ENCODE data around the gene IQCF5. TPM values are rescaled to one million over a fixed set of nuclear protein-coding genes. Genes with fewer than 3 reads are reported as not detected.
A peak's percentile ranks its signal among the peaks of the same experiment; 100 is the strongest.
"Not testable (repeated sequence)": the region's sequence is repeated elsewhere in the genome, so short reads cannot be mapped to it uniquely, and the experiment has no call there.

The IQCF5 gene
- polyA plus RNA-seq, 6 donors from 2014 or later: not detected

DNA sequence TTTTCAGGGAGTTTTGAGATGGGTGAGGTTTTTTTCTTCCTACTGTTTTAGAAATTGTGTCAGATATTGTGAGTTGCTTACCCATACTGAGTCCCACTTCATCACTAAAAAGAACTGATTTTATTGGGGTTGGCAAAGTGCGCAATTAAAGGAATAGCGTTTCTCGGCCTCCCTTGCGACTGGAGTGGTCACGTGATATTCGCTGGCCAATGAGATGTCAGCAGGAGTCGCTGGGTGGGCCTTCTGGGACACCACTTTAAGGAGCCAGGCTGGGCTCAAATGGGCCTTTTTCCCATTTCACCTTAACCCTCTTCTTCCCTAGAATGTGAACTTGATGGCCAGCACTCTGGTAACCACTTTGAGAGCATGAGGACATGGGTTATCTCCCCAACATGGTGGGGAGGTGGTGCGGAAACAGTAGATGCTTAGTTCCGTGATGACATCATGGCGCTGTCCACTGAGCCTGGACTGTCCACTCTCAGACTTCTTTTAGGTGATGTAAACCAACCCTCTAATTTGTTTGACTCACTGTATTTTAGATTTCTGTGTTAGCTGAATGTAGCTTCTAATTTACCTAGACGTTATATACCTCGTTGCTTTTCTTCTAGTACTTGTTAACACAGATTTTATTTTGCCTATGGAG is 13.2 kb upstream of the IQCF5 start:
- no peaks in the 10 kb centered on the region for H3K36me3 Mint-ChIP-seq
- H3K27ac Mint-ChIP-seq: no peak overlapping the region
- peaks cover 0 to 3% (median 0%) of the 10 kb centered on the region in 7 donors for H3K9me3 Mint-ChIP-seq
- no peaks in the 10 kb centered on the region for H3K4me1 Mint-ChIP-seq
- DNase-seq (no peak), ATAC-seq (ENCODE audit: low read depth in 2 of 2) (no peak)
- H3K4me3 Mint-ChIP-seq: no peak overlapping the region
- H3K27me3 Mint-ChIP-seq: peaks cover 20 to 44% (median 39%) of the 10 kb centered on the region in 3 donors

DNA sequence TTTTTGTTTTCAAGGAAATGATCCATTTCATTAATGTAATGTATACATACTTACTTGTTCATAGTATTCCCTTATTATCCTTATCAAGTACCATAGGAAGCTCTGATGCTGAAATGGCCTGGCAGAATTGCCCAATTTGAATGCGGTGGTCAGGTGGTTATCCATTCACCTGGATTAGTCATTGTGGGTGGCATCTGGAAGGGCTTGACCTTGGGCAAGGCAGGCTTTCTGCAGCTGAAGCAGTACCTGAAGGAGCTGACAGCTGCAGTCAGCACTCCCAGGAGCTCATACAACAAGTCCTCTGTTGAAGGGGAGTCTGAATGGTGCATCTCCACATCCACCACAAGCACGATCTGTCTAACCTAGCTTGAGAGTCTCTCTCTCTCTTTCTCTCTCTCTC is 12.2 kb upstream of the IQCF5 start:
- Mint-ChIP-seq H3K27me3 (peaks cover 14 to 40% (median 29%) of the 10 kb centered on the region in 3 donors), H3K9me3 (peaks cover 0 to 3% (median 0%) of the 10 kb centered on the region in 7 donors), H3K4me1 (no peaks in the 10 kb centered on the region), H3K27ac (no peak overlapping the region), H3K4me3 (no peak overlapping the region), H3K36me3 (no peaks in the 10 kb centered on the region)
- no peak for ATAC-seq (ENCODE audit: low read depth in 2 of 2)
- no peak for DNase-seq

- Mint-ChIP-seq H3K27ac (no peak overlapping the region), H3K4me1 (no peaks in the 10 kb centered on the region), H3K9me3 (peaks cover 0 to 3% (median 0%) of the 10 kb centered on the region in 7 donors), H3K36me3 (no peaks in the 10 kb centered on the region), H3K27me3 (peaks cover 9 to 40% (median 23%) of the 10 kb centered on the region in 3 donors), H3K4me3 (no peak overlapping the region)
- DNase-seq (no peak), ATAC-seq (ENCODE audit: low read depth in 2 of 2) (no peak)
Observed at GRCh38 chr3:51886447-51886846, 11.0 kb upstream of the IQCF5 start.

GRCh38 chr3:51879937-51880336 is 4.5 kb upstream of the IQCF5 start:
- no peaks in the 10 kb centered on the region for H3K36me3 Mint-ChIP-seq
- H3K9me3 Mint-ChIP-seq: peaks cover 0 to 9% (median 6%) of the 10 kb centered on the region in 7 donors
- H3K27me3 Mint-ChIP-seq: peaks cover 18 to 52% (median 49%) of the 10 kb centered on the region in 3 donors
- ATAC-seq (ENCODE audit: low read depth in 2 of 2) (no peak), DNase-seq (no peak)
- no peak overlapping the region for H3K27ac Mint-ChIP-seq
- no peak overlapping the region for H3K4me3 Mint-ChIP-seq
- H3K4me1 Mint-ChIP-seq: no peaks in the 10 kb centered on the region

GRCh38 chr3:51876186-51876585 is 785 bp upstream of the IQCF5 start:
- peaks cover 21 to 50% (median 46%) of the 10 kb centered on the region in 3 donors for H3K27me3 Mint-ChIP-seq
- ATAC-seq (ENCODE audit: low read depth in 2 of 2): no peak
- DNase-seq: no peak
- no peaks in the 10 kb centered on the region for H3K4me1 Mint-ChIP-seq
- no peaks in the 10 kb centered on the region for H3K36me3 Mint-ChIP-seq
- peaks cover 0 to 9% (median 6%) of the 10 kb centered on the region in 7 donors for H3K9me3 Mint-ChIP-seq
- H3K27ac Mint-ChIP-seq: no peak overlapping the region
- H3K4me3 Mint-ChIP-seq: no peak overlapping the region

GRCh38 chr3:51874889-51875288 is 512 bp downstream of the IQCF5 start:
- ATAC-seq (ENCODE audit: low read depth in 2 of 2): no peak
- peaks cover 24 to 49% (median 41%) of the 10 kb centered on the region in 3 donors for H3K27me3 Mint-ChIP-seq
- H3K36me3 Mint-ChIP-seq: no peaks in the 10 kb centered on the region
- H3K4me1 Mint-ChIP-seq: no peaks in the 10 kb centered on the region
- H3K27ac Mint-ChIP-seq: no peak overlapping the region
- peaks cover 0 to 2% (median 0%) of the 10 kb centered on the region in 7 donors for H3K9me3 Mint-ChIP-seq
- DNase-seq: no peak
- H3K4me3 Mint-ChIP-seq: no peak overlapping the region

- Mint-ChIP-seq H3K4me1 (no peaks in the 10 kb centered on the region), H3K27me3 (peaks cover 23 to 49% (median 41%) of the 10 kb centered on the region in 3 donors), H3K36me3 (no peaks in the 10 kb centered on the region), H3K4me3 (no peak overlapping the region), H3K27ac (peak overlapping the region in 1 of 6 donors; percentile 17), H3K9me3 (no peaks in the 10 kb centered on the region)
- ATAC-seq (ENCODE audit: low read depth in 2 of 2): no peak
- DNase-seq: no peak
Observed at GRCh38 chr3:51874411-51874810, 990 bp downstream of the IQCF5 start.

- H3K4me1 Mint-ChIP-seq: no peaks in the 10 kb centered on the region
- peaks cover 29 to 54% (median 42%) of the 10 kb centered on the region in 3 donors for H3K27me3 Mint-ChIP-seq
- ATAC-seq (ENCODE audit: low read depth in 2 of 2): no peak
- no peak for DNase-seq
- no peak overlapping the region for H3K4me3 Mint-ChIP-seq
- no peak overlapping the region for H3K27ac Mint-ChIP-seq
- no peaks in the 10 kb centered on the region for H3K9me3 Mint-ChIP-seq
- H3K36me3 Mint-ChIP-seq: no peaks in the 10 kb centered on the region
Observed at GRCh38 chr3:51873876-51874275, 1.5 kb downstream of the IQCF5 start.

DNA sequence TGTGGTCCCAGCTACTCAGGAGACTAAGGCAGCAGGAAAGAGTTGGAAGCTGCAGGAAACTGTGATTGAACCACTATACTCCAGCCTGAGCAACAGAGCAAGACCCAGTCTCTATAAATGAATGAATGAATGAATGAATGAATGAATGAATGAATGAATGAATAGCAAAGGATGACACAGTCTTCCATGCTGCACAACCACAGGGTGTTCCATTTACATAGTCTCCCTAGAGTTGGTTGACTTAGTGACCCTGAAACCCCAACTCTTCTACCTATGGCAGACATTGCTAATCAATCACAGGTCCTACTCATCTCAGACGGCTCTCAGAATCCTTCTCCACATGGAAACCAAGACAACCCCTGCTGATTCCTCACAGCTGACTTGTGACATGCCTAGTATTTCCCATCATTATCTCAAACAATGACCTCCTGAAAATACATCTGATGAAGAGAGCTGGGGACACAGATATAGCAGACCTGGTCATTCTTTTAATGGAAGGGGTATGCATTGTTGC is 2.1 kb downstream of the IQCF5 start:
- Mint-ChIP-seq H3K36me3 (no peaks in the 10 kb centered on the region), H3K27me3 (peaks cover 29 to 54% (median 42%) of the 10 kb centered on the region in 3 donors), H3K4me3 (no peak overlapping the region)

DNA sequence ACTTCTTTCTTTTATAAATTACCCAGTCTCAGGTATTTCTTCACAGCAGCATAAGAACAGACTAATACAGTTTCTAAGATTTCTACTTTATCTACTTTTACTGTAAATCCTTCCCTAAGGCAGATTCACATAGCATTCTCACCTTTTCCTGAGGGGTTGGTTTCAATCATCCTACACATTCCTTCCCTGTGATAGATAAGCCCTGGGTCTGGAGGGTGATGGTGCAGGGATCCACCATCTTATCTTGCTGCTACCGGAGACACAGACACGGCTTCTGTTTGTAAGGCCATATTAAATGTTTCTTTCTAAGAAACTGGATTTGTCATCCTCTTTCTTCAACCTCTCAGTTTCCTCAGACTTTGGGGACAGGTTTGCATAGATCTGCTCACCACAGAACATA is 6.1 kb downstream of the IQCF5 start:
- DNase-seq (no peak), ATAC-seq (ENCODE audit: low read depth in 2 of 2) (no peak)
- Mint-ChIP-seq H3K27me3 (peaks cover 24 to 40% (median 31%) of the 10 kb centered on the region in 3 donors), H3K36me3 (no peaks in the 10 kb centered on the region), H3K4me3 (no peak overlapping the region), H3K9me3 (peaks cover 0 to 2% (median 0%) of the 10 kb centered on the region in 7 donors), H3K4me1 (no peaks in the 10 kb centered on the region), H3K27ac (peak overlapping the region in 2 of 6 donors; percentile 4 to 8)

More for the DNA sequence above, 2.1 kb downstream of the IQCF5 start:
- Mint-ChIP-seq H3K4me1 (no peaks in the 10 kb centered on the region), H3K9me3 (no peaks in the 10 kb centered on the region), H3K27ac (no peak overlapping the region)
- DNase-seq (no peak), ATAC-seq (ENCODE audit: low read depth in 2 of 2) (no peak)

DNA sequence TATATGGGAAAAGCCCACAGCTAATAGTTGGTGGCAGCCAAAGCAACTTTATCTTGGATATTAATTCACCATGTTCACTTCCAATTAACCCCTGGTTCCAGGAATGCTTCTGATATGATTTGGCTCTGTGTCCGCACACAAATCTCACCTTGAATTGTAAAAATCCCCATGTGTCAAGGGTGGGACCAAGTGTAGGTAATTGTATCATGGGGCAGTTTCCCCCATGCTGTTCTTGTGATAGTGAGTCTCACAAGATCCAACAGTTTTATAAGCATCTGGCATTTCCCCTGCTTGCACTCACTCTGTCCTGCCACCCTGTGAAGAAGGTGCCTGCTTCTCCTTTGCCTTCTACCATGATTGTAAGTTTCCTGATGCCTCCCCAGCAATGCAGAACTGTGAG is 6.5 kb downstream of the IQCF5 start:
- not testable (repeated sequence) for H3K36me3 Mint-ChIP-seq; DNase-seq; H3K27ac Mint-ChIP-seq; ATAC-seq (ENCODE audit: low read depth in 2 of 2); H3K4me1 Mint-ChIP-seq; H3K9me3 Mint-ChIP-seq; H3K4me3 Mint-ChIP-seq
- H3K27me3 Mint-ChIP-seq: peaks cover 22 to 40% (median 27%) of the 10 kb centered on the region in 3 donors

- no peak overlapping the region for H3K4me3 Mint-ChIP-seq
- H3K27ac Mint-ChIP-seq: peak overlapping the region in 1 of 6 donors; percentile 27
Observed at GRCh38 chr3:51862886-51863285, 12.5 kb downstream of the IQCF5 start.

DNA sequence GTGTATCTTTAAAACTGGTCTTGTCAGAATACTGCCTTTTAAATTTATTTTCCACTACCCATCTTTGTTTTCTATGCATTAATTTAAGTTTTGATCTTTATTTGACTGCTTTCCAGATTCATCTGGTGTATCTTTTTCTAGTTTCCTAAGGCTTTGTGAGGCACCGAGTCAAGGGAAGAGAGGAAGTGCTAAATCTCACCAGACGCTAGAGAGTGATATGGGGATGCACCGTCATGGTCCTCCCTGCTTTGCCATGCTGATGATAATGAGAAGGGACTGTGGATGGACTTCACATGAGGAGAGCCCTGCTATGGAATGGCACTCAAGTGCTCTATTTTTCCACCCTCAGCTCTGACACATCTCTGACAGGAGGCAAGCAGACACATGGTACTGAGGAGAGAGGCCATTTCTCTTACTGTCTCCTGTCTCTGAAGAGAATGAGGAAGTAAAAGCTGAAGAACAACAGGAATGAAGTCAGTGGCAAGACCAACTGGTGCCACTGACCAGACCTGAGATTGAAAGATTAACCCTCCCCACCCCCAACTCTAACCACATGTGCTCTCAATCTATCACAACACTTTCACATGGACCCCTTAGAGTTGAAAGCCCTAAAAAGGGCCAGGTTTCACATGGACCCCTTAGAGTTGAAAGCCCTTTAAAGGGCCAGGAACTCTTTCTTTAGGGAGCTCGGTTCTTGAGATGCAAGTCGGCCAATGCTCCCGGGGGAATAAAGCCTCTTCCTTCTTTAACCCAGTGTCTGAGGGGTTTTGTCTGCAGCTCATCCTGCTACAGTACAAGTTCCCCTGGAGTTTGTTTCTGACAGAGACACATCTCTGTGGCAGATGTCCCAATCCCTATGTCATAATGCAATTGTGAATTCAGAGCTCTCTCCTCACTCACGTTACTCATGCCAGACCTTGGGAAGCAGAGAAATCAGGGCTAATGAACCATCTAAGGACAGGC is 14.4 kb downstream of the IQCF5 start, which contains the start of gene IQCF2:
IQCF2 (plus strand) TSS at position 913 of the 963 bp plus-strand sequence. CDS start 52 bp downstream, outside the sequence.
- Mint-ChIP-seq H3K9me3 (peaks cover 0 to 11% (median 8%) of the 10 kb centered on the region in 7 donors), H3K27me3 (peaks cover 0 to 9% (median 0%) of the 10 kb centered on the region in 3 donors), H3K27ac (peak within 1 kb of the TSS in 3 of 6 donors; percentile 6 to 75 (median 7)), H3K36me3 (no peaks in the 10 kb centered on the region), H3K4me1 (peaks cover 5 to 12% (median 10%) of the 10 kb centered on the region in 3 donors), H3K4me3 (peak within 1 kb of the TSS in 3 of 8 donors; percentile 0 to 31 (median 16))
- ATAC-seq (ENCODE audit: low read depth in 2 of 2) (no peak), DNase-seq (no peak)

More at GRCh38 chr3:51862886-51863285, 12.5 kb downstream of the IQCF5 start:
- peaks cover 5 to 12% (median 10%) of the 10 kb centered on the region in 3 donors for H3K4me1 Mint-ChIP-seq
- no peaks in the 10 kb centered on the region for H3K36me3 Mint-ChIP-seq
- ATAC-seq (ENCODE audit: low read depth in 2 of 2) (no peak), DNase-seq (no peak)
- H3K27me3 Mint-ChIP-seq: peaks cover 4 to 15% (median 8%) of the 10 kb centered on the region in 3 donors
- H3K9me3 Mint-ChIP-seq: peaks cover 0 to 4% (median 0%) of the 10 kb centered on the region in 7 donors
